ENCODE measurements around the gene AKAP6. TPM values are rescaled to one million over a fixed set of nuclear protein-coding genes. Genes with fewer than 3 reads are reported as not detected.

Gene AKAP6
- total RNA-seq, 1 experiment from 2014 or later: 1.1 TPM

GRCh38 chr14:32507029-32507984 is 178.2 kb downstream of the AKAP6 start:
- H4K8ac ChIP-seq (replicated peaks; ENCODE audit: insufficient read length, low read depth, low read length): no peak overlapping the region
- H3K23me2 ChIP-seq (ENCODE audit: insufficient read length, low read depth, low read length, poor library complexity, severe bottlenecking): no peaks in the 10 kb centered on the region
- H3K14ac ChIP-seq (ENCODE audit: insufficient read depth, low read length): no peak overlapping the region
- H3K56ac ChIP-seq (ENCODE audit: insufficient read length, low read depth, low read length): no peak overlapping the region
- H2BK120ac ChIP-seq (ENCODE audit: low read depth, low read length, poor library complexity, severe bottlenecking): no peak overlapping the region
- no peak overlapping the region for H3K27ac ChIP-seq (ENCODE audit: insufficient read length, low read depth, low read length)
- H3K23ac ChIP-seq (ENCODE audit: insufficient read length, low read depth, low read length): no peak overlapping the region
- no peak for TF ChIP-seq CTCF (conservative IDR thresholded peaks at IDR 0.05)
- no peak overlapping the region for H2BK5ac ChIP-seq (ENCODE audit: insufficient read length, low read length)
- no peaks in the 10 kb centered on the region for H3K4me1 ChIP-seq (ENCODE audit: insufficient read depth, low read length)
- H2BK20ac ChIP-seq (ENCODE audit: low read depth, low read length, poor library complexity, severe bottlenecking): no peak overlapping the region
- no peaks in the 10 kb centered on the region for H3K9me3 ChIP-seq (ENCODE audit: control insufficient read depth, low read depth, low read length)
- H4K91ac ChIP-seq (ENCODE audit: insufficient read length, low read depth, low read length): no peak overlapping the region
- H3K9ac ChIP-seq (ENCODE audit: extremely low read depth, insufficient read length, low read length): no peak overlapping the region
- Mint-ChIP-seq H3K27ac (peak overlapping the region in 1 of 3 experiments; percentile 28; a peak in 2 of 7 replicates), H3K4me3 (no peak overlapping the region), H3K9me3 (no peaks in the 10 kb centered on the region), H3K4me1 (no peaks in the 10 kb centered on the region; a peak in 1 of 4 replicates), H3K36me3 (ENCODE audit: insufficient read depth in 1 of 3, low read depth in 3 of 3) (no peaks in the 10 kb centered on the region), H3K27me3 (ENCODE audit: low read depth) (no peaks in the 10 kb centered on the region)
- WGBS (ENCODE audit: extremely low coverage, insufficient read length, low lambda C conversion rate): no CpG with 5 or more reads among the region's 4 CpGs
- H3K79me1 ChIP-seq (ENCODE audit: insufficient read depth, low read depth, low read length, poor library complexity, severe bottlenecking): no peaks in the 10 kb centered on the region
- no peak overlapping the region for H2AK5ac ChIP-seq (ENCODE audit: insufficient read length, low read length)
- H3K4ac ChIP-seq (ENCODE audit: low read depth, low read length): no peak overlapping the region
- no peak overlapping the region for H3K18ac ChIP-seq (ENCODE audit: insufficient read length, low read depth, low read length)
- no peak for DNase-seq
- no peak overlapping the region for H4K5ac ChIP-seq (ENCODE audit: insufficient read length, low read depth, low read length)
- no peaks in the 10 kb centered on the region for H3K79me2 ChIP-seq (ENCODE audit: insufficient read depth, low read length)
- no peak overlapping the region for H2BK12ac ChIP-seq (ENCODE audit: insufficient read length, low read depth, low read length)
- H3K4me2 ChIP-seq (ENCODE audit: insufficient read depth, insufficient read length, low read length): no peak overlapping the region
- H3K27me3 ChIP-seq (ENCODE audit: insufficient read depth, low read length): no peaks in the 10 kb centered on the region
- no peak overlapping the region for H3T11ph ChIP-seq (ENCODE audit: low read length)
- no peaks in the 10 kb centered on the region for H4K20me1 ChIP-seq (ENCODE audit: control insufficient read depth, insufficient read depth, insufficient read length)
- no peak overlapping the region for H2BK15ac ChIP-seq (ENCODE audit: low read depth, low read length)
- no peak overlapping the region for H2AFZ ChIP-seq (ENCODE audit: low read length)

Data from H9 (cell line).